ENCODE measurements around the gene KCNK7.

The KCNK7 gene

DNA sequence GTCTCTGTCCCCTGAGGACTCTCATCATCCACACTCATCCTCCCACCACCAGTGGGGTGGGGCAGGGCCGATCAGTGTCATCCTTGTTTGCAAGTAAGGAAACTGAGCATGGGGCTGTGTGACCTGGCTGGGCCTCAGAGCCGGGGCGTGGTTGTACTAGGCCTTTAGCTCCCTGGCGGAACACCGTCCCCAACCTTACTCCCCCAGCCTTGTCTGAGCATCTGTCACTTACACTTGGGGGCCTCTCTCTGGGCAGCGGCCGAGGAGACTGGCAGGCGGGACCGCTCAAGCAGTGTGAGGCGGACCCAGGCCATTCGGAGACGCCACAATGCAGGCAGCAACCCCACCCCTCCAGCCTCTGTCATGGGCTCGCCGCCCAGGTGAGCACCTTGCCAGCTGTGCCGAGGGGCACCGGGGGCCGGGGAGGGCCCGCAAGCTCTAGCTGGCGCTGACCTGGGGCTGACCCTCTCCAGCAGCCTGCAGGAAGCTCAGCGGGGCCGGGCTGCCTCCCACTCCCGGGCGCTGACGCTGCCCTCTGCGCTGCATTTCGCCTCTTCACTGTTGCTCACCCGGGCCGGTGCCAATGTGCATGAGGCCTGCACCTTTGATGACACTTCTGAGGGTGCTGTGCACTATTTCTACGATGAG lies 23.8 kb upstream of the KCNK7 start:
- FAIRE-seq (no peak), DNase-seq (ENCODE audit: insufficient read length, low spot score) (no peak)
- TF ChIP-seq PAX5 (IDR thresholded peaks at IDR 0.05; ENCODE audit: insufficient read depth, low read length, severe bottlenecking), result no peak
- no peak for TF ChIP-seq SPI1 (IDR thresholded peaks at IDR 0.05; ENCODE audit: low read depth, low read length)
- TF ChIP-seq POLR2AphosphoS5 (IDR thresholded peaks at IDR 0.05; ENCODE audit: low read depth, low read length), result no peak
- no peak for TF ChIP-seq POU2F2 (IDR thresholded peaks at IDR 0.05; ENCODE audit: low read depth, low read length)
- TF ChIP-seq TAF1 (IDR thresholded peaks at IDR 0.05; ENCODE audit: low read depth, low read length), result no peak
- TF ChIP-seq POLR2A (IDR thresholded peaks at IDR 0.05; ENCODE audit: low read depth, low read length), result 0 out of 2 replicates have a peak, but pooled peaks have one; percentile 36

DNA sequence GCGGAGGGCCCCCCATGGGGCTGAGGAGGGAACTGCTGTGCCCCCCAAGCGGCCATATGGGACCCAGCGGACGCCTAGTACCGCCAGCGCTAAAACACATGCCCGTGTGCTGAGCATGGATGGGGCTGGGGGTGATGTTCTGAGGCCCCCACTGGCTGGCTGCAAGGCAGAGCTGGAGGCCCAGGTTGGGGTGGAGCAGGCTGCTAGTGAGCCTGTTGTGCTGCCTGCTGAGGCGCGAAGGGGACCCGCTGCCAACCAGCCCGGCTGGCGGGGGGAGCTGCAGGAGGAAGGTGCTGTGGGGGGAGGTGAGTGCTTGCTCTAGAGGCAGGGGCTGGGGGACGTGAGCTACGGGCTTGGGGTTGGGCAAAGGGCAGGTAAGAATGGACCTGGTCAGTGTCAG lies 23.2 kb upstream of the KCNK7 start:
- FAIRE-seq (no peak), DNase-seq (ENCODE audit: insufficient read length, low spot score) (no peak)
- TF ChIP-seq SPI1 (IDR thresholded peaks at IDR 0.05; ENCODE audit: low read depth, low read length), result no peak
- TF ChIP-seq PAX5 (IDR thresholded peaks at IDR 0.05; ENCODE audit: insufficient read depth, low read length, severe bottlenecking), result no peak
- TF ChIP-seq TAF1 (IDR thresholded peaks at IDR 0.05; ENCODE audit: low read depth, low read length), result no peak
- TF ChIP-seq POU2F2 (IDR thresholded peaks at IDR 0.05; ENCODE audit: low read depth, low read length), result no peak
- TF ChIP-seq POLR2A (IDR thresholded peaks at IDR 0.05; ENCODE audit: low read depth, low read length), result no peak
- TF ChIP-seq POLR2AphosphoS5 (IDR thresholded peaks at IDR 0.05; ENCODE audit: low read depth, low read length), result no peak

DNA sequence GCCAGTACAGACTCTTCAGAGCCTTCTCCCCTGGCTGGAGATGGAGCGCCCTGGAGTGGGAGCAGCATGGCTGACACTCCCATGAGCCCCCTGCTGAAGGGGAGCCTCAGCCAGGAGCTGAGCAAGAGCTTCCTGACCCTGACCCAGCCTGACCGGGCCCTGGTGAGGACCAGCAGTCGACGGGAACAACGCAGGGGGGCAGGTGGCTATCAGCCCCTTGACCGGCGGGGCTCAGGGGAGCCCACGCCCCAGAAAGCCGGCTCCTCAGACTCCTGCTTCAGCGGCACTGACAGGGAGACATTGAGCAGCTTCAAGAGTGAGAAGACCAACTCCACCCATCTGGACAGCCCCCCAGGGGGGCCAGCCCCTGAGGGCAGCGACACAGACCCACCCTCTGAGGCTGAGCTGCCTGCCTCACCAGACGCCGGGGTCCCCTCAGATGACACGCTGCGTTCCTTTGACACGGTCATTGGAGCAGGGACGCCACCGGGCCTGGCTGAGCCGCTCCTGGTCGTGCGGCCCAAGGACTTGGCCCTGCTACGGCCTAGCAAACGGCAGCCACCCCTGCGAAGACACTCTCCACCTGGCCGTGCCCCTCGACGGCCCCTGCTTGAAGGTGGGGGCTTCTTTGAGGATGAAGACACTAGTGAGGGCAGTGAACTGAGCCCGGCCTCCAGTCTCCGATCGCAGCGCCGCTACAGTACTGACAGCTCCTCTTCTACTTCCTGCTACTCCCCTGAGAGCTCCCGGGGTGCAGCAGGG lies 22.6 kb upstream of the KCNK7 start:
- TF ChIP-seq SPI1 (IDR thresholded peaks at IDR 0.05; ENCODE audit: low read depth, low read length), result no peak
- no peak for TF ChIP-seq POLR2AphosphoS5 (IDR thresholded peaks at IDR 0.05; ENCODE audit: low read depth, low read length)
- no peak for TF ChIP-seq POLR2A (IDR thresholded peaks at IDR 0.05; ENCODE audit: low read depth, low read length)
- no peak for TF ChIP-seq PAX5 (IDR thresholded peaks at IDR 0.05; ENCODE audit: insufficient read depth, low read length, severe bottlenecking)
- no peak for TF ChIP-seq POU2F2 (IDR thresholded peaks at IDR 0.05; ENCODE audit: low read depth, low read length)
- DNase-seq (ENCODE audit: insufficient read length, low spot score) (no peak), FAIRE-seq (no peak)

DNA sequence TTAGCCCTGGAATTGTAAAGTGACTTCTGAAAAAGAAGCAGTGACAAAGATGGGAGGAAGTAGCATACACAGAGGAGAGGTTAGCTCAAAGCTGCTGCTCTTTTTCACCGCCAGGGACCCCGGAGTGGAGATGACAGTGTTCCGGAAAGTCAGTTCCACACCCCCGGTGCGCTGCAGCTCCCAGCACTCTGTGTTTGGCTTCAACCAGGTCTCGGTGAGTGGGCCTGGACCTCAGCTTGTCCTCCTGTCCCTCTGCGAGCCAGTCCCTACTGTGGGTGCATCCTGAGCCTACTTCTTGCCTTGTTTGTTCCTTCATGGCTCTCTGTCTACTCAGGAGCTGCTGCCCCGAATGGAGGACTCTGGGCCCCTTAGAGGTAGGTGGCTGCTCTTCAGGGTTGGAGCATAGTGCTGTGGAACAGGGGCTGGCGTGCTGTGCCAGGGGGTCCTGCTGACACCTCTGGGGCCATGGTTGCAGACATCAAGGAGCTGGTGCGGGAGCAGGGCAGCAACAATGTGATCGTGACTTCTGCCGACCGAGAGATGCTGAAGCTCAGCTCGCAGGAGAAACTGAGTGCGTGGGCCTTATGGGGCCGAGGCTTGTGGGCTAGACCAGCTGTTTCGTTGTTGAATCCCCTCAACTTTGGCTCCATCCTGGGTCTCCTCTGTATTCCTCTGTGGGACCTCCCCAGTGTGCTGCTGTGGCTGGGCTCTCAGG lies 21.7 kb upstream of the KCNK7 start:
- TF ChIP-seq PAX5 (IDR thresholded peaks at IDR 0.05; ENCODE audit: insufficient read depth, low read length, severe bottlenecking) (no peak), SPI1 (IDR thresholded peaks at IDR 0.05; ENCODE audit: low read depth, low read length) (no peak), POU2F2 (IDR thresholded peaks at IDR 0.05; ENCODE audit: low read depth, low read length) (no peak), POLR2A (IDR thresholded peaks at IDR 0.05; ENCODE audit: low read depth, low read length) (no peak)
- no peak for DNase-seq (ENCODE audit: insufficient read length, low spot score)
- FAIRE-seq, result no peak

DNA sequence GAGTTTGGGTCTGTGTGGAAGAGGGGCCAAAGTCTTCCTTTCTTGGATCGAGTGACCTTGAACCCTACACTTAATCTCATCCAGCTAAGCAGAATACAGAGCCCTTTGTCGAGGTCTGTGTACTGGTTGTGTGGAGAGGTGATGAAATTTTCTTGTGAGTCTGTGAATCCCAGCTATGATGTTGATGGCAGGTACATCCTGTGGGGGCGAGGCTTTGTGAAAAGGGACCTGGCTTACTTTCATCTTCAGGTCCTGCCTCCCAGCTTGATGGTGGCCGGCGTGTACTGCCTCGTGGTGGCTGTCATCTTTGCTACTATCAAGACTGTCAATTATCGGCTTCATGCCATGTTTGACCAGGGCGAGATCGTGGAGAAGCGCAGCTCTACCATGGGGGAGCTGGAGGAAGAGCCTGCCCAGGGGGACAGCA lies 21.0 kb upstream of the KCNK7 start:
- TF ChIP-seq POU2F2 (IDR thresholded peaks at IDR 0.05; ENCODE audit: low read depth, low read length) (no peak), TAF1 (IDR thresholded peaks at IDR 0.05; ENCODE audit: low read depth, low read length) (no peak), PAX5 (IDR thresholded peaks at IDR 0.05; ENCODE audit: insufficient read depth, low read length, severe bottlenecking) (no peak), SPI1 (IDR thresholded peaks at IDR 0.05; ENCODE audit: low read depth, low read length) (no peak), POLR2A (IDR thresholded peaks at IDR 0.05; ENCODE audit: low read depth, low read length) (no peak), POLR2AphosphoS5 (IDR thresholded peaks at IDR 0.05; ENCODE audit: low read depth, low read length) (no peak)
- FAIRE-seq (peak; percentile 75), DNase-seq (ENCODE audit: insufficient read length, low spot score) (no peak)

DNA sequence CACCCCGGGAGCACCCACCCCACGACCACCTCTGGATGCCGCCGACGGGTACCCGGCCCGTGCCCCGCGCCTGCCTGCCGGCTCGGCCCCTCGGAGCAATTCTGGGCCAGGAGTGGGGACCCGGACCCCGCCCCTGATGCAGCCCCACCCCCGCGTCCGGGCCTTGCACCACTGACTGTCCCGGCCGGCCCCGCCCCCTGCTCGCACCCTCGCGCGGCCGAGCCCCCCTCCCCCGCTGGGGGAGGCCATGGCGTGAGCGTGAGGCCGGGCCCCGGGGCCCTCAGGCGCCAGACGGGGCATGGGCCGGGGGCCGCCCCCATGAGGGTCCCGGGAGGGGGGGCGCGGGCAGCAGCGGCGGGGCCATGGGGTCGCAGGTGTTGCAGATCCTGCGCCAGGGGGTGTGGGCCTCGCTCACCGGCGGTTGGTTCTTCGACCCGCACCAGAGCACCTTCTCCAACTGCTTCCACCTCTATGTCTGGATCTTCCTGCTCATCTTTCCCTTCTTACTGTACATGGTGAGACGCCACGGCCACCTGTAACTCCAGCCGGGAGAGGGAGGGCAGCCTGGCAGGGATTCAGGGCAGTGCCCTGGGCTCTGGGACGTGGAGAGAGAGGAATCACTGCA lies 20.5 kb upstream of the KCNK7 start:
- no peak for TF ChIP-seq PAX5 (IDR thresholded peaks at IDR 0.05; ENCODE audit: insufficient read depth, low read length, severe bottlenecking)
- DNase-seq (ENCODE audit: insufficient read length, low spot score), result peak; percentile 90
- no peak for FAIRE-seq

DNA sequence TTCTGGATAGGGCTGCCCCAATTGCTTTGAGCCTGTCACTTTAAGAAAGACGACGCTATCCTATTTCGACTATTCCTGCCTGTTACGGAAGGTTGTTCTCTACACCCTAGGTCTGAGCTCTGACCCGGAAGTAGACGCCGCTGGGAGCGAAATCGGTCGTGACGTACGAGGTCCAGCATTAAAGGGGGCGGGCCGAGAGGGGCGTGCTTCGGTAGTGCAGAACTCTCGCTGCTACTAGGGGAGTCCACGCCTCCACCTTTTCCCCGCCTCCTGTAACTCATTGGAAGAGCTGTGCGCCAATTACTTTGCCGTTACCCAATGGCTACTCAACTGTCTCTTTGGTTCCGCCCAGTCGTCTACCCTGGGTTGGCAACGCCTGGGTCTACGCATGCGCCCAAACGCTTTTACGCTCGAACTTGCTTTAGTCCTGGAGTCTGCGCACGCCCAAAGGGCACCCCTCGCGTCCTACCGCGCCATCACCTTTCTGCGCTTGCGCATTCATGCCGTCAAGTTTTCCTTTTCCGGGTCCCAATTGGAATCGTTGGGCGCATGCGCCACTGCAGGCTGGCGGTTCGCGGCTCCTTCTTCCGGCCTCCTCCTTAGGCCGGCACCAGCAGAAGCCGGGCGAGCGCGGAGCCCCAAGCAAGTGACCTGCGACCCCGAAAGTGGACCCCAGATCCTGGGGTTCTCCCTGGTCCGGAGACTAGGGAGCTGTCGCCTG lies 19.8 kb upstream of the KCNK7 start, which contains the start of gene PCNX3:
Gene PCNX3 (plus strand): TSS at position 548 of the 721 bp plus-strand sequence. CDS start 536 bp downstream, outside the sequence.
- FAIRE-seq (peak; percentile 100), DNase-seq (ENCODE audit: insufficient read length, low spot score) (peak; percentile 100)
- TF ChIP-seq POLR2AphosphoS5 (IDR thresholded peaks at IDR 0.05; ENCODE audit: low read depth, low read length) (peak; percentile 52; the same call in 1 of the 2 replicates), TAF1 (IDR thresholded peaks at IDR 0.05; ENCODE audit: low read depth, low read length) (no peak; the same call in 1 of the 2 replicates), SPI1 (IDR thresholded peaks at IDR 0.05; ENCODE audit: low read depth, low read length) (no peak), PAX5 (IDR thresholded peaks at IDR 0.05; ENCODE audit: insufficient read depth, low read length, severe bottlenecking) (no peak), POU2F2 (IDR thresholded peaks at IDR 0.05; ENCODE audit: low read depth, low read length) (no peak), POLR2A (IDR thresholded peaks at IDR 0.05; ENCODE audit: low read depth, low read length) (no peak; the same call in 1 of the 2 replicates)

DNA sequence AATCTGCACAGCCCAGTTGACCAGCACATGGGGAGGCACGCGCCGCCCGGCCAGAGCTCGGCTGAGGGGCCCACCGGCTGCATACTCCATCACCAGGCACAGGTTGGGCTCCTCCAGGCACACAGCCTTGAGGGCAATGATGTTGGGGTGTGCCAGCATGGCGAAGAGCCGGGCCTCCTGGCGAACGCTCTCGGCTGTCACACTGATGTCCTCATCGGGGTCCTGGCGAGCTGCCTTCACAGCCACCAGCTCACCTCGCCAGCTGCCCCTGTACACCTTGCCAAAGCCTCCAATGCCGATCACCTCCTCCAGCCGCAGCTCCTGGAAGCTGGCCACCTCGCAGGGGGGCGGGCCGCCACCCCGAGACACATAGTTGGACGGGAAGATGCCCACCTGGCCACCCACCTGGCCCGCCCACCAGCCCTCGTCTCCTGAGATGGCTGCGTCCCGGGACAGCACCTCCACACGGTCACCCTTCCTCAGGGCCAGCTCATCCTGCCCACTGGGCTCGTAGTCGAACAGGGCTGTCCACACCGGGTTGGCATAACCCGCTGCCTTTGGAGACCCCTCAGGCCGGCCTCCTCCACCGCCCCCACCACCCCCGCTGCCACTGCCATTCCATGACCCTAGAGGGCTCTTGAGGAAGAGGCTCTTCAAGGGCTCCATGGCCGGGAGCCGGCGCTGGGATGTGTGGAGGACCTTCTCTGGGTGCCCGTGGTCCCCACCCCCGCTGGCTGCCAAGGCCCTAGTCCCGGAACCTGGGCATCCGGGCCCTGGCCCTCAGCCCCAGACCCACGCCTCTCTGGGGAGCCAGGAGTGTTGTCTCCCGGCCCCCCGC lies 17.7 kb upstream of the KCNK7 start:
- TF ChIP-seq PAX5 (IDR thresholded peaks at IDR 0.05; ENCODE audit: insufficient read depth, low read length, severe bottlenecking), result no peak
- no peak for TF ChIP-seq TAF1 (IDR thresholded peaks at IDR 0.05; ENCODE audit: low read depth, low read length)
- DNase-seq (ENCODE audit: insufficient read length, low spot score) (peak; percentile 60), FAIRE-seq (peak; percentile 45)

All from GM12891 (cell line).